ENCODE data around the gene SKI.
"Not testable (repeated sequence)": the region's sequence is repeated elsewhere in the genome, so short reads cannot be mapped to it uniquely, and the experiment has no call there.

Gene SKI

DNA sequence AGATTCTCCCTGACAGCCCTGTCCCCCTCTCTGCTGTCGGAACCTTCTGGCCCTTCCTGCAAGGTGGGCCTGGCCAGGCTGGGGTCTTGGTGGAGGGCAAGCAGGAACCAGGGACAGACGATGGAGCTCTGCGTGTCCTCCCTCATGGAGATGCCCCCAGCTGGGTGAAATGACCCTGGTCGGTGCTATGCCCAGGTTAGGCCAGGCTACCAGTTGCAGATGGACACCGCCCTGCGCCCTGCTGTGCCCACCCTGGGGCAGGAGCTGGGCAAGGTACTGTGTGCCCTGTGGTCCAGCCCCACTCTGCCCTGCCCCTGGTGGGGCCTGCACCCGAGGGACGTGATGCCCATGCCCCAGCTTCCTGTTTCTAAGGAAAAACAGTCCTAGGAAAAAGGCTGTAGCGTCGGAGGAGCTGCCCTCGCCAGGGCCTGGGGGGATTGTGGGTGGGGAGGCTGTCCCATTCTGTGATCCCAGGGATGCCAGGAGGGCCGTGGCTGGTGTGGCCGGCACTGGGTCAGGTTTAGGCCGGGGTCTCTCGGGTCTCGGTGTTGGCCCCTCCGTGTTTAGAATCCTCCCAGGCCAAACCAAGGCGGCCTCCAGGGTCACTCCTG is 85.6 kb downstream of the SKI start:
- no peak for DNase-seq

DNA sequence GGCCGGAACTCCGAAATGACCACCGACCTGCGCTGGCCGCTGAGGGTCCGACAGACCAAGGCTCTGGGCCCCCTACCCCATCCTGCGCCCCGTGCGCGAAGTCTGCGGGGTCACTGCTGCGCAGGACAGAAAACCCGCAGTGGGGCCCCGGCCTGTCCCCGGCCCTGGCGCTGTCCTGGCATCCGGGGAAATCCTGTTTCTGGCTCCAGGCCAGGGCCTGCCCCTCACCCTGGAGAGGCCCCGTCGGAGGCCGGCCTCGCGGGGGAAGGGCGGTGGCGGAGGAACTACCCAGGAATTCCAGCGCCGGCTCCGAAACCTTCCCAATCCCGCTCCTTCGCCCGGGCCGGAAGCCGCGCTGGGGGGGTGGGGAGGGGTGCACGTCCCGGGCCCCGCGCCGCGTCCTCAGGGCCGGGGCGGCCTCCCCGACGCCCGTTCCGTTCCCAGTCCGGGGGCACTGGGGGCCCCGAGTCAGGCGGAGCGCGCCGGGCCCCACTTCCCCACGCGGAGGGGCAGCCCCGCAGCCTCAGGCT is 86.2 kb downstream of the SKI start:
- no peak for DNase-seq

DNA sequence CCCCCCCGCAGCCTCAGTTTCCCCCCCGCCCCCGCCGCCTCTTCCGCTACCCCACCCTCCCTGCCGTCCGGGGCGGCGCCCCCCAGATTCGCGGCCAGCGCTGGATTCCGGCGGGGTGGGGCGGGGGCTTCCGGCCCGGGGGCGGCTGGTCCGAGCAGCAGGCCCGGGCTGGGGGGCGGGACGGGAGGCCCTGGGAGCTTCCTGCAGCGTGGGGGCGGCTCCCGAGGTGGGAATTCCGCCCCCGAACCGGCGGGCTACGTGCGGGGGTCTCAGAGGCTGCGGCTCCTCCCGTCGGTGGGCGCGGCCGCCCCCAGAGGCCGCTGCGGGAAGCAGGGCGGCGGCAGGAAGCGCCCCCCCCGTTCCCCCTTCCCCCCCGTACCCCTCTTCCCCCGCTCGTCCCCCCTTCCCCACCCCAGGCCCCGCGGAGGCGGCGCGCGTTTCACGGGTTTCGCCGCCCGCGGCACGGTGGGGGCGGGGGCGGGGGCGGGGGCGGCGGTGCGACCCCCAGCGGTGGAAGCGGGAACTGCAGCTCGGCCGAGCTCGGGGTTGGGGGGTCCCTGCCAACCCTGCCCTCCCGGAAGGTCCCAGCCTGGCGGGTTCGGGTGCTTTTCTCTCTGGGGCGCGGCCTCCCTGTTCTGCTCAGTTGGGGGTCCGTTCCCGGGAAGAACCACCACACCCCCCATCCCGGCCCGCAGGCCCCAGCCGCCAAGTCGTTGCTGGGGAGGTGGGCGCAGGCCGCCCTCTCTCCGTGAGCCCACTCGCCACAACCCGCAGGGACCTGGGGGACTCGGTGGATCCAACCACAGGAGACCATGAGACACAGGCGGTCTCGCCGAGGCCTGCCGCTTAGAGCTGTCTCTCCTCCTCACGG is 86.9 kb downstream of the SKI start:
- DNase-seq: peak; percentile 37

- no peak for DNase-seq
Observed at GRCh38 chr1:2315674-2316450, 87.7 kb downstream of the SKI start.

DNA sequence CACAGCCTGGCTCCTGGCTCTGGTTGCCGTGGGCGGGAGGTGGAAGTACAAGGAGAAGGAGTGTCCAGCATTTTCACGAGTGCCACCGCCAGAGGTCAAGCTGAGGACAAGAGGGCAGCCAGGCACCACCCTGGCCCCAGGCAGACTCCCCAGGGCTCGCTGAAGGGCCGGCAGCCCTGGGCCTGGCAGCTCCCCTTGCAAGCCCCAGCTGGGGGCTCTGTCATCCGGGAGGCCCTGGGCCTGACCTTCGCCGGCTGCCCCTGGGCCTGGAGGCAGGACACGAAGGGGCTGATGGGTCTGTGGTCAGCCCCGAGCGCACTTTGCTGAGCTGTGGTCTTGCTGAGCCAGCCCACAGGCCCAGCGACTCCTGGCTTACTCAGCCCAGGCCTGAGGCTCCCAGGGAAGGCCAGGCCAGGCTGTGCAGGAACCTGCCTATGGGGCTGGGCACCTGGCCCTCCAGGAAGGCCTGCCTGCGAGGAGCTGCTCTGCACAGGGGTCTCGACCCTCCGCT is 88.4 kb downstream of the SKI start:
- DNase-seq: no peak

- DNase-seq: no peak
Observed at GRCh38 chr1:2317230-2318065, 89.3 kb downstream of the SKI start.

GRCh38 chr1:2318314-2319278 is 90.5 kb downstream of the SKI start:
- DNase-seq: no peak

DNA sequence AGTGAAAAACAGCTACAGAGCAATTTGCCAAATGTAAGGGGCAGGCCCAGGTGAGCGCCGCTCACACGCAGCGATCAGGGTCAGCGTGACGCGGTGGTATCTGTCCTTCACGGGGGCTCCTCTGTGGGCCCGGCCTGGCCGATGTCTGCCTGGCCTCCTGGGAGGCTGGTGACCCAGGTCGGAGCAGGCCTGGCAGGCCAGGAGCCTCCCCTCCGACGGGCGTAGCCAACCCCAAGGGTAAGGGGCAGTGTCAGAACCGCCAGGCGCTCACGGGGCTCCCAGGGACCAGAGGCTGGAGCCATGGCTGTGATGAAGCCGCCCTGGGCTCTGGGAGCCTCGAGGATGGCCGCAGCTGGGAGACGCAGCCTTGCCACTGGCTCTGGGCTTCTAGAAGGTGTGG is 91.2 kb downstream of the SKI start:
- DNase-seq: no peak

DNA sequence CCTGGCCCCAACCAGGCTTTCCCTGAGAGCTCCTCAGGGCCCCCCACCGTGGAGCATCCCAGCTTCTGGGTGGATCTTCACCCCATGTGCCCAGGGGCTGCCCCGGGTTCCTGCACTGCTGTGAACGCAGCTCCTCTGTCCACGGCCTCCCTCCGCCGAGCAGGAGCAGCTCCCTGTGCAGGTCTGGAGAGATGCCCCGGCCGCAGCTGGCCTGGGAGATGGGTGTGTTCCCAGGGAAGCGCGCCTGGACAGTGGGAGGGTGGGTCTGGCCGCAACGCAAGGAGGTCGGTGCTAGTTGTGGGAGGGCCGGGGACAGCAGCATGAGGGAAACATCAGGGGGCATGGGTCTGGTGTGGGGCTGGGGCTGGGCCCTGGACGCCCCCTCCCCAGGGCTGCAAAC is 91.9 kb downstream of the SKI start:
- no peak for DNase-seq

- DNase-seq: no peak
Observed at GRCh38 chr1:2320760-2321667, 92.9 kb downstream of the SKI start.

- DNase-seq: no peak
Observed at GRCh38 chr1:2322065-2322571, 94.0 kb downstream of the SKI start.

DNA sequence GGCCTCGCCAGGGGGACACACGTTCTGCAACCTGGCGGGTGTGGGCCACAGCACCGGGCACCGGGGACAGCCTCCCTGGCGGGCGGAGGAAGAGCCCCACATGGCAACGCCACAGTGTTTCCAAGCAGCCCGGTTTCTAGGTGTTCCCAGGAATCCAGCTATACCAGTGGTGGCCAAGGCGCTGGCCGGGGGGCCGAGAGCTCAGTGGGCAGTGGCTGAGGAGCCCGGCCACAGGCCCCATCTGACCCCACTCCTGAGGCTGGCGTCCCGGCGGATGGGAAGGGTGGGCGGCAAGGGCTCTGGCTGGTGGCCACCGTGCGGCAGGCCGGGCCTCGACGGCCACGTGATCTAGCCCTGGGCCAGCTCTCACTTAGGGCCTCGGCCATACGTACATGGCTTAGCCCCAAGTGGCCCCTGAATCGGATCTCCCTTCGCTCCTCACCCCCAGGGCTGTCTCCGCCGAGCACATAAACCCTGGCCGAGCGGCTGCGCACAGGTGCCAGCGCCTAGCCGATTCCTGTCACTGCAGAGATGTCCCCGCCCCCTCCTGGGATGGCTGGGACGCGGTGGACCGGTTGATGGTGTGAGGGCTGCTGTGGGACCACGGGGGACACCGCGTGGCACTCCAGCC is 94.6 kb downstream of the SKI start:
- no peak for DNase-seq

- DNase-seq: no peak
Observed at GRCh38 chr1:2323451-2323974, 95.4 kb downstream of the SKI start.

GRCh38 chr1:2324553-2325366 is 96.6 kb downstream of the SKI start:
- no peak for DNase-seq

DNA sequence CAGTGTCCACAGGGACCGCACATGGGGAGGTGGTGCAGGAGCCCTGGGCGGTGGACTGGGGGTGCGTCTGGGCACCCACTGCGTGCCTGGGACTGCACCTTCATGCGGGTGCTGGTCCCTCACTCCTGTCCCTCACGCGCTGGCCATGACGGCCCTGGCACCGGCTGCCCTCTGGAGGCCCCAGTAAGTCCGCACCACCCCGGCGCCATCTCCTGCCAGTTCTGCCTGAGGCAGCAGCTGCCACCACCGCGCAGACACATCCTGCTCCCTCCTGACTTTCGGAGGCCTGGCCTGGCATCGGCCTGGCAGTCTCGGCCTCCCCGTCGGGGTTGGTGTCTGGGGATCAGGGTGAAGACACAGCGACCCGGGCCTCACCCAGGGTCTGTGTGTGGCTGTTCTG is 98.4 kb downstream of the SKI start:
- no peak for DNase-seq

GRCh38 chr1:2327162-2327561 is 99.0 kb downstream of the SKI start:
- DNase-seq: not testable (repeated sequence)

DNA sequence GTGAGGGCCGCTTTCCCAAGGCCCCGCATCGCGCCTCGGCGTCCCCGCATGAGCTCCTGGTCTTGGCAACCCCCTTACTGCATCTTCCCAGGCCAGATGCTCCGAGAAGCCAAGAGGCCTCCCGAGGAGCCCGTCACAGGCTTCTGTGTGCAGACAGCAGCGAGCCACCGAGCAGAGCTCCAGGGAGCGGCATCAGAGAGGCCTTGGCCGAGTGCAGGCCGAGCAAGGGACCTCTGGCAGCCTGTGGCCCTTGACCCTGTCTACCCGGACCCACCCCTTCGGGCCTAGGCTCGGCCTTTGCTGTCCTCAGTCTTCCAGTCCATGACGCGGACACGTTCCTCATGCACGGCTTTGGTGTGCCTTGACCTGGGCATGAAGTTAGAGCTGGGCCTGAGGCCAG is 99.7 kb downstream of the SKI start:
- no peak for DNase-seq
